ENCODE results near the gene SGCE. TPM values are rescaled to one million over a fixed set of nuclear protein-coding genes. Genes with fewer than 3 reads are reported as not detected.
A peak's percentile ranks its signal among the peaks of the same experiment; 100 is the strongest.
"Not testable (repeated sequence)": the region's sequence is repeated elsewhere in the genome, so short reads cannot be mapped to it uniquely, and the experiment has no call there.

The SGCE gene
- total RNA-seq: 100 to 1,000 TPM in 1 of 3 donors, 10 to 100 TPM in 2; 90.7 to 107 (median 92.2) TPM

GRCh38 chr7:94655848-94656657 is at the start of gene SGCE:
Gene SGCE, minus strand, starts transcription at chr7:94656133. Its CDS starts 35 bp downstream, at chr7:94656098.
- Histone ChIP-seq H3K9me3 (no peaks in the 10 kb centered on the region), H3K27me3 (no peaks in the 10 kb centered on the region), H3K27ac (peak within 1 kb of the TSS; percentile 88 to 95), H3K4me3 (peak within 1 kb of the TSS; percentile 58 to 83 (median 66)), H3K36me3 (no peaks in the 10 kb centered on the region), H3K4me1 (no peaks in the 10 kb centered on the region)
- intact Hi-C loops (cut with DNase I; ENCODE audit: low total_unique reads): no loop called here
- DNase-seq (ENCODE audit: low spot score in 2 of 2): peak in 1 of 2 donors; percentile 54
- TF ChIP-seq CTCF (IDR thresholded peaks at IDR 0.05) (peak in 1 of 3 donors; percentile 15), POLR2A (IDR thresholded peaks at IDR 0.05) (no peak)

- H3K9me3 ChIP-seq; intact Hi-C loops (cut with DNase I; ENCODE audit: low total_unique reads); H3K4me1 ChIP-seq; H3K27ac ChIP-seq; H3K4me3 ChIP-seq; DNase-seq (ENCODE audit: low spot score in 2 of 2); H3K36me3 ChIP-seq; H3K27me3 ChIP-seq: not testable (repeated sequence)
These were observed 49.5 kb upstream of the SGCE start for GRCh38 chr7:94705155-94706021.

- Histone ChIP-seq H3K36me3 (no peaks in the 10 kb centered on the region), H3K4me1 (no peaks in the 10 kb centered on the region), H3K9me3 (no peaks in the 10 kb centered on the region), H3K4me3 (no peak overlapping the region), H3K27ac (peak overlapping the region; percentile 67 to 69), H3K27me3 (no peaks in the 10 kb centered on the region)
- no peak for TF ChIP-seq CTCF (IDR thresholded peaks at IDR 0.05)
- TF ChIP-seq POLR2AphosphoS5 (IDR thresholded peaks at IDR 0.05): no peak
- no peak for TF ChIP-seq POLR2A (IDR thresholded peaks at IDR 0.05)
- no peak for DNase-seq (ENCODE audit: low spot score in 2 of 2)
- intact Hi-C loops (cut with DNase I; ENCODE audit: low total_unique reads): no loop called here
These were observed 45.6 kb upstream of the SGCE start for GRCh38 chr7:94701555-94701973.

GRCh38 chr7:94700926-94701554 is 45.1 kb upstream of the SGCE start:
- DNase-seq (ENCODE audit: low spot score in 2 of 2): no peak
- no peaks in the 10 kb centered on the region for H3K27me3 ChIP-seq
- no peaks in the 10 kb centered on the region for H3K36me3 ChIP-seq
- no peaks in the 10 kb centered on the region for H3K4me1 ChIP-seq
- intact Hi-C loops (cut with DNase I; ENCODE audit: low total_unique reads): no loop called here
- H3K9me3 ChIP-seq: no peaks in the 10 kb centered on the region
- no peak for TF ChIP-seq POLR2A (IDR thresholded peaks at IDR 0.05)
- H3K4me3 ChIP-seq: no peak overlapping the region
- H3K27ac ChIP-seq: peak overlapping the region; percentile 67 to 69

GRCh38 chr7:94698275-94698674 is 42.3 kb upstream of the SGCE start:
- no peak for TF ChIP-seq POLR2AphosphoS5 (IDR thresholded peaks at IDR 0.05)
- Histone ChIP-seq H3K36me3 (no peaks in the 10 kb centered on the region), H3K27ac (peak overlapping the region in 1 of 2 donors; percentile 38), H3K27me3 (no peaks in the 10 kb centered on the region), H3K9me3 (no peaks in the 10 kb centered on the region), H3K4me1 (no peaks in the 10 kb centered on the region), H3K4me3 (no peak overlapping the region)
- intact Hi-C loops (cut with DNase I; ENCODE audit: low total_unique reads): no loop called here
- no peak for DNase-seq (ENCODE audit: low spot score in 2 of 2)

GRCh38 chr7:94697035-94697974 is 41.4 kb upstream of the SGCE start:
- Histone ChIP-seq H3K4me3 (no peak overlapping the region), H3K9me3 (no peaks in the 10 kb centered on the region), H3K27ac (peak overlapping the region; percentile 16 to 38), H3K27me3 (no peaks in the 10 kb centered on the region), H3K36me3 (no peaks in the 10 kb centered on the region), H3K4me1 (no peaks in the 10 kb centered on the region)
- DNase-seq (ENCODE audit: low spot score in 2 of 2): peak in 1 of 2 donors; percentile 55
- intact Hi-C loops (cut with DNase I; ENCODE audit: low total_unique reads): no loop called here
- TF ChIP-seq POLR2AphosphoS5 (IDR thresholded peaks at IDR 0.05) (peak in 2 of 3 donors; percentile 64 to 72), CTCF (IDR thresholded peaks at IDR 0.05) (no peak), POLR2A (IDR thresholded peaks at IDR 0.05) (no peak)
